ENCODE data around the gene LBR. TPM values are rescaled to one million over a fixed set of nuclear protein-coding genes. Genes with fewer than 3 reads are reported as not detected.

Gene LBR
- total RNA-seq, 1 donor from 2014 or later = 50.1 TPM

DNA sequence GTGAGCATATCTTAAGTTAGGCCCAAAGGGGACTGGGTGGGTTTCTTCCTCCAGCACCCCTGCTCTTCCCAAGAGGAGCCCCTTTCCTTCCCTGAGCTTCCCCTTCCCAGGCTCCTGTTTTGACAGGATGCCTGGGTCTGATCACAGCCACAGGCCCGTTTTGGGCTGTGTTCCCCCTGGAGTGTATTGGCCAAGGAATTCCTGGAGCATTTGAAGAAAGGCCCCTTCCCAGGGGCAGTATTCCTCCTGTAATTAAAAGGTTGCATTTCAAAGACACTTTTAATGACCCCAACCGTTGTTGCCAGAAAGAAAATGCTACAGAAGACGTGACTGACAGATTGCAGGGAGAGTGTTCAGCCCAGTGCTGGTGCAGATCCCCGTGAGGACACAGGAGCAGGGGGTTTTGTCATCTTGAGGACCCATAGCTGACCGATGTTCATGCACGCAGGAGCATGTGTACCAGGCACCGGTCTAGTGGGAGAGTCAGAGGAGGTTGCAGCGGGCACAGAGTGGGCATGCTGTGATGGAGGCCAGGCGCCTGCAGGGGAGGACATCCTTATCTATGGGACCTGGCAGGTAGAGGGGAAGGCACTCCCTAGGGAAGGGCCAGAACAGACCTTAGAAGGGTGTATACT is 19.3 kb upstream of the LBR start:
- no peak for DNase-seq (ENCODE audit: extremely low read depth, low read depth, low spot score)

DNA sequence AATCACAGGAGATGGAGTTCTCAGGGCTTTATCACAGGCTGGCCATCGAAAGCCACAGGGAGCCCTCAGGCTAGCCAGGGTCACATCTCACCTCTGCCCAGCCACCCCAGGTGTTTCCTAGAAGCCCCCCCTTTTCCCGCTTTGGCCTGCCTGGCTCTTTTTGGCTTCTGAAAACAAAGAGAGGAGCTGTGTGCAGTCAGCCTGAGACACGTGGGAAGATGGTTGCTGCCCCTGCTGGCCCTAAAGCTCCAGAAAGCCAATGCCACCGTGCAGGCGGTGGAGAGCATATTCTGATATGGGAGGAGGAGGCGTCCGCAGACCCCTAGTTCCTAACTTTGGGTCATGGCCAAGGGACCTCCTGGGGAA is 18.7 kb upstream of the LBR start:
- no peak for DNase-seq (ENCODE audit: extremely low read depth, low read depth, low spot score)

DNA sequence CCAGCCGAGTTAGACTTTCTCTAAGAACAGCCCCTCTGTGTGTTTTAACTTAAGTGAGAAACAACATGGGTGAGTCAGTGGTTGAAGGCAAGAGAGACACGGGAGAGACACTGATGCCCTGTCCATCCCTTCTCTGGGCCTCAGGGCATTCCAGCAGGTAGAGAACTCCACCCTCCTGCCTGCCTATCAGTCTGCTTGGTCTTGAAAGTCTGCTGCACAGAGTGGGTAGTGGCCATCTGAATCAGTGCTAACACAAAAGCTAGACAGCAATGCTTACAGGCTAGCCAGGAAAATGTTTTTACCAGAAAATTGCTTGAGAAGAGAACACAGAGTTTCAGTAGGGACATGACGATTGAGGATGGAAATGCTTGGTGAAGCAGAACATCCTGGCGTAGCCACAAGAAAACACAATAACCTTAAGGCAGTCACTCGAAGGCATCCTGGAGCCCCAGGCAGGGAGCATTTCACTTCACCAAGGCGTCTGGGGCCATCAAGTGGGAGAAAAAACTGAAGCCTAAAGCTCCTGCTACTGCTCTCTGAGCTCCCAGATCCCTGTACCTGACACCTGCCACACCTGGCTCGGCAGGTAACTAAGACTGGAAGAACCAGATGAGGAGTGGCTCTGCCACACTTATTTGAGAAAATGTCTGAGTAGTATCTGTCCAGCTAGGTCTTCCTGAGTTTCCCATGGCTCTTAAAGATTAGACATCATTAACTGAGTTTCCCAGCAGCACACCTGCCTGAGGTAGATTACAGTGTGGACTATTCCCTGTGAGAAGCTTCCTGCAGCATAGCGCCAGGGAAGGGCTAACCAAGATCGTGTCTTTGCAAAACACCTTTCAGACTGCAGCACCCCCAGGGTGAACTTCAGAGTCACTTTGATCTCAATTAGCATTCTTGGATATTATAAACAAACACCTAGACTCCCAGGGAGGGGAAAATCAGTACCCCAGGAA is 18.1 kb upstream of the LBR start:
- no peak for DNase-seq (ENCODE audit: extremely low read depth, low read depth, low spot score)

DNA sequence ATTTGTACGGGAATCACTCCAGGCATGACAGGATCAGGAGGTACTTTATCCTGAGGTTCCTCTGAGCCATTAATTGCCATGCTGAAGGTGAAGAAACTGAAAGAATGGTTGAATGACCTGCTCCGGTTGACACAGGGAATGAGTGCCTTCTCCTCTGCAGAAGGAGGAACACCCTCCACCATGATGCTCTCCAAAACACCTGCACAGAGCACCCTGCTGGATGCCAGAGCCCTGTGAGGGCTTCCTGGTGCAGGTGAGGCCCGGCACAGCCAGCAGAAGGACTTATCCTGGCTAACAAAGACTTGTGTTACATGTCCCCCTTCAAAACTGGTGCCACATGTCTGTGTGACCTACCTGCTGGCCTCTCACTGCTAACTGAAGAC is 14.3 kb upstream of the LBR start:
- DNase-seq (ENCODE audit: extremely low read depth, low read depth, low spot score) = no peak

DNA sequence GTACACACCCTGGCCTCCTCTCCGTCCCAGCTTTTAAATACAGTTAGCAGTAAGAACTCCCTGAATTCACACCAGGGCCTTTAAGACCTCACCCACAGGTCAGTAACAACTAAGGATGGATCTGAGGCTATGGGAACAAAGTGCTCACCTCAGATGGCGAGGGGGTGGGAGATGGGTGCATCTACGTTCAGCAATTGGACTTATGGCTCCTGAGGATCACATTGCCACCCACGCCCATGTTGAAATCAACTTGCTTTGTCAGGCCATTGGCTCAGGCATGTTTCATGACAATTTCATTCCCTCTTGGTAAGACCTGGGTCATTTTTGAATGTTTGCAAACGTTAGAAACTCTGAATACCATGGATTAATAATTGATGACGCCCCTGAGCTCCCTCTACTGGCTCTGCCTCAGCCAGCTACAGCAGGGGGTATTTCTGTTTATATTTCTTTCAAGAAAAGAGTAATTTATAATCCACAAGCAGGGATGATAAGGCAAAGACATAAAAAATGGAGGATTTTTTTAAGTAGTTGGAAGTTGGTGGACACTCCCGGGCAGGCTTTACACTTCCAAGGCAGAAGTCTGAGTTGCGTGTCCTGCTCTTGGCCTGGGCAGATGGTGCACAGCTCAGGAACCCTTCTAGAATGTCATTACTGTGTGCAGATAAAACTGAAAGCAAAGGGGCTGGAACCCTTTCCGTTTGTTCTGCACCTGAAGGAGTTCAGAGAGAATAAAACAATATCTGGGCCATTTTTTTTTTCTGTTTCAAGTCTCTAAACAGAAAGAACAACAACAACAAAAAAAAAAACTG is 13.7 kb upstream of the LBR start:
- DNase-seq (ENCODE audit: extremely low read depth, low read depth, low spot score) = no peak

DNA sequence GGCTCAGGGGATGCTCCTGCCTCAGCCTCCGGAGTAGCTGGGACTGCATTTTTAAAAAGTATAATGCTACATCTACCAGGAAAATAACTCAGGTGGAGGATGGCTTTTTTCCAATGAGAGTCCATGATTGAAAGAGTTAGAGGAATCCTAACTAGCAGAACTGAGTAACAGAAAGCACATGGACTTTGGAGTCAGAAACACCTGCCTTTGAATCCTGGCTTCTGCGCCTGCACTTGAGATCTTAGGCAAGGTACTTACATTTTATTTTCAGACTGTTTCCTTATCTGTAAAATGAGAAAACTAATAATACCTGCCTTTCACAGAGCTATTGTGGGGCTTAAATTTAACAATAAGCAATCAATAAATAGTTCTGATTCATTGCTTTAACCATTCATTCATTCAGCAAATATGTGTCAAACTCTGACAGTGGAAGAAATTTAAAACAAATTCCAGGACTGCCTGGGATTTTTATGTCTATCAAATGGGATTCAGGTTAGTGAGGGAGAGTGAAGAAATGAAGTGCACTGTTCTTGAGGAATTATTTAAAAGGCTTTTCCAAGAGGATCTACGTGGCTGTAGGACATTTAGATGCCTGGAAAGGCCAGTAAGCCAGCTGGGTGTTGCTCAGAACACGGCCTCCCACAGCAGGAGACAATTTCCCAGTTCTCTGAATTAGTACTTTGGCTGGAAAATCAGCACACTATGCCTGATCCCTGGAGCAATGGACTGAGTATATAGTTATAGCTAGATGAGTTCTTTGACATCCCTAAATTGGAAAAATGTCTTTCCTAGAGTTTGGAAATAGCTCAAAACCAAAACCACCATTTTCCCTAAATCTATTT is 12.8 kb upstream of the LBR start:
- no peak for DNase-seq (ENCODE audit: extremely low read depth, low read depth, low spot score)

DNA sequence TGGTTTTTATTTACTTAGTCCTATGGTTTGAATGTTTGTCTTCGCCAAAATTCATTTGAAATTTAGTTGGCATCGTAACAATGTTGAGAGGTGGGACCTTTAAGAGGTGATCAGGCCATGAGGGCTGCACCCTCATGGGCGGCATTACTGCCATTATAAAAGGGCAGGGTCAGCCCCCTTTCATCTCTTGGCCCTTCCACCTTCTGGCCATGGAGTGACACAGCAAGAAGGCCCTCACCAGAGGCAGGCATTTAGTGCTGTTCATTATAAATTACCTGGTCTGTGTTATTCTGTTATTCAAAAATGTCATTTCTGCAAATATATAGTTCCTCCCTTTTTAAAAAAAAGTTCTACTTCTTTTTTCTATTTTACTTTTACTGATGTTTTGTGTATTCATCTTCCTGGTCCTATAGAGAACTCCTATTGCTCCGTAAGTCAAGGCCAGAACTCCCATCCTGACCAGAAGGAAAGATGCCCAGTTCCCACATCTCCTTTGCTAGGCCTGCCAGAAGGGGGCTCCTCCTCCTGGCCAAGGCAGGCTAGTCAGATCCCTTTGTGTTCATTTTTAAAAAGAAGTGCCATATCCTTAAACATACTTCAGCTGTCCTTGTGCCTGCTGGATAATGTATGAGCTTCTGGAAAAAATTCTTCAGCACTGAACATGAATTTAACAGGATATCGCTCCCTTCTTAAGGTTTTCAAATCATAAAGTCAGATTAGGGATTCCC is 10.0 kb upstream of the LBR start:
- DNase-seq (ENCODE audit: extremely low read depth, low read depth, low spot score) = no peak

DNA sequence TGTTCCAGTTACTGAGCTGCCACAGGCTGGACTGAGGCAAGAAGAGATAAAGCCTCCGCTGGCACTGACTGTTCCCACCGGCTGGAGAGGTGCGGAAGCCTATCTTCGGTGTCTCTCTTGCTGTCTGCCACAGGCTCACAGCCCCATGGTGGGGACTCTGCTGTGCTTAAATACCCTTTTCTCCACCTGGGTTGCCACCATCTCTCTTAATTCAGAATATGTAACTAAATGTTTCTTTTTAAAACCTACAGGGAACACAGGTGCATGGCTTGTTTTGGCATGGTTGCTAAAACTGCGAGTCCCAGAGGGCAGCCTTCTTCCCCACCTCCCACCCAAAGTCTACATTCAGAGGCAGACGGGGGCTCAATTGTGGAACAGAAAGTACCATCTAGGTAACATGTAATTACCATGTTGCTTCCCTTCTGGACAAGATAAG is 8.1 kb upstream of the LBR start:
- no peak for DNase-seq (ENCODE audit: extremely low read depth, low read depth, low spot score)

DNA sequence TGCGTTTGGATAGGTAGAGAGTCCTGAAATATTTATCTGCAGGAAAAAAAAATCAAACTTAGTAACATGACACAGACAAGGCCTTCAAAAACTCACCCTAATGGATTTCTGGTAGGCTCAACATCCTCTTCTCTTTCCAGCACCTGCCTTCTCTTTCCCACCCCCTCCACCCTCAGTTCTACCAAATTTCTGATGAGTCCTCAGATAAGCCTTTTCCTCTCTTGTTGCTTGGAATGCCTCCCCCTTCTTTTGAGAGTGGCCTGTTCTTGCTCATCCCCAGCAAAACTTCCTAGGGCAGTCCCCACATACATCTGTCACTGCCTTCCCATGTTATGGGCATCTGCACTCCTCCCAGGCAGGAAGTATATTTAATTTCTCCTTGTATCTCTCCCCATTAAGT is 7.6 kb upstream of the LBR start:
- no peak for DNase-seq (ENCODE audit: extremely low read depth, low read depth, low spot score)

DNA sequence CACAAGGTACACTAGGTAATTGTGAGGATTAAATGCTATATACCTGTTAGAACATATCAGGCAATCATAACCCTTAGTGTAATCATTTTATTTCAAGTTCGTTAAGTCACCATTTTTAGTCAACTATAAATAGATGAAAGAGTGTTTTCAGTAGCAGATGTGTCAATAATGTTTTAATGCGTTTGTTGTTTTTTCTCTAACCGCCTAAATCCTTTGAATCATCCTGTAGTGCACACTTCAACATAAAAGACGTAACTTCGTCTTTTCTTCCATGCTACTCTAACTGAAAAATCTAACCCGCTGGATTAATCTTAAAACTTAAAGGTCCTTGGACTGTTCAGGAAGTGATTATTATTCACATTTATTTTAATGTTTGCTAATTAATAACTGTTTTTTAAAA is 7.2 kb upstream of the LBR start:
- DNase-seq (ENCODE audit: extremely low read depth, low read depth, low spot score) = no peak

DNA sequence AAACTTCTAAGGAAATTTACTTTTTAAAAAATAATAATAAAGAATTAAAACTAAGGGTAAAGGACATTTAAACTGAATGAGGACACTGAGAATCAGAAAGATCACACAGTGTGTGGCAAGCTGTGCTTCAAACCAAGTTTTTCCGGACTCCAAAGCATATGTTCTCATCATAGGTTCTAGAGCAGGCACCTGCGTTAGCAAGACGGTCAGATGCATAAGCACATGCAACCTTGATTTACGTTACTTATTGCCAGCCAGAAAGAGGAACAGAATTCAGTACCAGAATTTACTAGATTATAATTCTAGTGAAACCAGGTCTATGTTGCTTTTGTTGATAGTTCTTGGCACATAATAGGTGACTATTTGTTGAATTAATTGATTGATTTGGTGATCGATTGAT is 6.2 kb upstream of the LBR start:
- no peak for DNase-seq (ENCODE audit: extremely low read depth, low read depth, low spot score)

DNA sequence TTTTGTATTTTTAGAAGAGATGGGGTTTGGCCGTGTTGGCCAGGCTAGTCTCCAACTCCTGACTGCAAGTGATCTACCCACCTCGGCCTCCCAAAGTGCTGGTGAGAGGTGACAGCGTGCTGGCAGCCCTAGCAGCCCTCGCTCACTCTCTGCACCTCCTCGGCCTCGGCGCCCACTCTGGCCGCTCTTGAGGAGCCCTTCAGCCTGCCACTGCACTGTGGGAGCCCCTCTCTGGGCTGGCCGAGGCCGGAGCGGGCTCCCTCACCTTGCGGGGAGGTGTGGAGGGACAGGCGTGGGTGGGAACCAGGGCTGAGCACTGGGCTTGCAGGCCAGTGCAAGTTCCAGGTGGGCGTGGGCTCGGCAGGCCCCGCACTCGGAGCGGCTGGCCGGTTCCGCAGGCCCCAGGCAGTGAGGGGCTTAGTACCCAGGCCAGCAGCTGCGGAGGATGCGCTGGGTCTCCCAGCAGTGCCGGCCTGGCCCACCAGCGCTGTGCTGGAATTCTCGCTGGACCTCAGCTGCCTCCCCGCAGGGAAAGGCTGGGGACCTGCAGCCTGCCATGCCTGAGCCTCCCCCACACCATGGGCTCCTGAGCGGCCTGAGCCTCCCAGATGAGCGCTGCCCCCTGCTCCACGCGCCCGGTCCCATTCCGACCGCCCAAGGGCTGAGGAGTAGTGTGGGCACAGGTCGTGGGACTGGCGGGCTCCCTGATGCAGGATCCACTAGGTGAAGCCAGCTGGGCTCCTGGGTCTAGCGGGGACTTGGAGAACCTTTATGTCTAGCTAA is 3.4 kb upstream of the LBR start:
- no peak for DNase-seq (ENCODE audit: extremely low read depth, low read depth, low spot score)

DNA sequence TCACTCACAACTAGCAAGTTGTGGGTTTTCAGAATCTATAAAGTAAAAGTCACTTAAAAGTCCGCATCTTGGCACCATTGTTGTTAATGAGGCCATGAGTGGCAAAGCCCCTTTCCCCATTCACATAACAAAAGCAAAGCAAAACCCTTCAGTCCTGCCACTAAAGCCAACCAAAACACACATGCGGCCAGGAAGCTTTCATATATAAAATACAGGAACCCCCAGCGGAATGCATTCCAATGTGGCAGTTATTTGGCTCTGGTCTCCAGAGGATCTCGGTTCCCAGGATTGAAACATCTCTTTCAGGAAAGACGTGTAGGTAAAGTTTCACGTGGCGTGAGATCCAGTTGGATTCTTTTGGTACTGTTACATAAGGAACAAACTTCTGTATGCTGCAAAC is 2.5 kb upstream of the LBR start:
- no peak for DNase-seq (ENCODE audit: extremely low read depth, low read depth, low spot score)

DNA sequence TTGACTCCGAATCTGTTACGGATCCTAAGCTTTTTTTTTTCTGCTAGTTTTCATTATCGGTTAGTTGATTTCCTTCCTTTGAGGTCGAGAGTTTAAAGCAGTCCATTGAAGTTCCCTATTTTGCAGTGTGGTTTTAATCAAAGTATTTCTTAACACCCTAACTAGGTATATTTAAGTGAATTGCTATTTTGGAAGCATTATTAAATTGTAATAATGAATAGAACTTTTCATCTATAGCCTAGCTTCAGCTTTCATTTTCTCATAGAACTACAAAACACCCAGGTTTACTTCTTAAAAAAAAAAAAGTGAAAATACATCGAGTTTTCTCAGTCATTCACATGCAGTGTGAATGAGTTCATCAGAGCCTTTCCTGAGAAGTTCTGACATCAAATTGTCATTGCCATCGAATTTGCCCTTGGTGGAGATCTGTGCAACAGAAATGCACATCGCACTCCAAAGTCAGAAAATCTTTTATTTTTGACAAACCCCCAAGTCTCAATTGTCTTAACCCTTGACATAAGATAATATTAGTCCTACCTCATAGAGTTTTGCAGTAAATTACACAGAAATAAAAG is 1.1 kb upstream of the LBR start:
- DNase-seq (ENCODE audit: extremely low read depth, low read depth, low spot score) = no peak

DNA sequence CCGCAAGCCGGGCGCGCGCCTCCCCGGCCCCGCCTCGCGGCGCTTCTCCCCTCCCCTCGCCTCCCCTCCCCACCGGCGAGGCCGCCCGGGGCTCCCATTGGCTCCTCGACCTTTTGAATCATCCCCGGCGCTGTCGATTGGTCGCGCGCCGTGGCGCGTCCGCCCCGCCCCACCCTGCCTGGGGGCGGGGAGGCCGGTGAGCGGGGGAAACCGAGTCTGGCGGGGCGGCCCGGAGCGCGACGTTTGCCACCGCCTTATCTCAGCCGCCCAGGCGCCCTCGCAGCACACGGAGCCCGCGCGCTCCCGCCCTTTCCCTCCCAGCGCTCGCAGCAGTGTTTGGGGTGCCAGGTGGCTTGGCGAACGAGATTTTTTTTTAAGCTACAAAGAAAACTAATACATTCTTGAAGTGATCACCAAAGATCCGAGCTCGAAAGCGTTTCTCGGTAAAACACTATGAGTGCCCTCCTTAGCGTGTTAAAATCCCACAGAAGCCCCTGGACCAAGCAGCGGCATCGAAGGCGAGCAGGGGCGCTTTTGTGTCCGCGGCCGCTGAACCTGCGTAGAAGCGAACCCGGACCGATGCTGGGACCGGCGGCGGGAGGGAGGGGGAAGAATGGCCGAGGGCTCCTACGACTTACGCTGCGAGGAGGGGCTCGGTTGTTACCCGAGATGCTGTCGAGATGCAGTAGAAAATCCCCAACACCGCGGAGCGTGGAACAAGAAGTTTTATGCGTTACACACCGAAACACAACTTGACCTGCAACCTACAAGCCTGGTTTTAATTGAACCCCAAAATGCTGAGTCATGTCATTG is 436 bp upstream of the LBR start:
- DNase-seq (ENCODE audit: extremely low read depth, low read depth, low spot score) = no peak

DNA sequence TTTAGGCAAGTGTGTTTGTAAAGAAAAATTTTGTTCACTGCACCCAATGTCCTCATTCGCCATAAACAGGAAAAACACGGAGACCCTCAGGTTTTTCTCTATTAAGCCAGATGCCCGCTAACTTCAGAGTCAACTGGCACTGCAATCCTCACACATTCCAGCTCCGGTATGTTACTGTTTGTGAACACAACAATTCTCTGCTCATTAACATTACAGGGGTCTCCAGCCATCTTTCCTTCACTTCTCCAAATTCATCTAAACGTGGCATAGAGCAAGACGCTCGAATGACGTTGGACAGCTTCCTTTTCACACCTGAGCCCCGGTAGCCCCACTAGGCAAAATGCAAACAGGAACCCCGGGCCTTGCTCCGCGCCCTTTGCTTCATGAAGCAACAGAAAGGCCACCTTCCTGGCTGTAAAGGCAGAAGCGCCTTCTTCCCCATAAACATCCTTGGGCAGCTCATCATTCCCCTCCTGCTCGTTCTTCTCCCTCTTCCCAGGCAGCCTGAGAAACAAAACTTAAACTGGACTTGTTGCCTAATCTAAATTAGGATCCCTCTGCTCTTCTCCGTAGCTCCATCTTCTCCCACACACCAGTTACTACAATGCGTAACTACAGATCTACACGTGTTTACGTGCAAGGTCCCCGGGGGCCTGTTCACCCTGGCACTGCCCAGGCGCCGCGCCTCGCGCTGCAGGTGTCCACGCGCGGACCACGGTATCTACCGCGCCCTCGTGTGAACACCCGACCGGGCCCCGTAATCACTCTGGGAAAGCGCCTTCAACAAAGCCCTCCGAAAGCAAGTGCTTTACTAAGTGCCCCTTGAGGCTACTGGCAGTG is 1.2 kb downstream of the LBR start:
- no peak for DNase-seq (ENCODE audit: extremely low read depth, low read depth, low spot score)

DNA sequence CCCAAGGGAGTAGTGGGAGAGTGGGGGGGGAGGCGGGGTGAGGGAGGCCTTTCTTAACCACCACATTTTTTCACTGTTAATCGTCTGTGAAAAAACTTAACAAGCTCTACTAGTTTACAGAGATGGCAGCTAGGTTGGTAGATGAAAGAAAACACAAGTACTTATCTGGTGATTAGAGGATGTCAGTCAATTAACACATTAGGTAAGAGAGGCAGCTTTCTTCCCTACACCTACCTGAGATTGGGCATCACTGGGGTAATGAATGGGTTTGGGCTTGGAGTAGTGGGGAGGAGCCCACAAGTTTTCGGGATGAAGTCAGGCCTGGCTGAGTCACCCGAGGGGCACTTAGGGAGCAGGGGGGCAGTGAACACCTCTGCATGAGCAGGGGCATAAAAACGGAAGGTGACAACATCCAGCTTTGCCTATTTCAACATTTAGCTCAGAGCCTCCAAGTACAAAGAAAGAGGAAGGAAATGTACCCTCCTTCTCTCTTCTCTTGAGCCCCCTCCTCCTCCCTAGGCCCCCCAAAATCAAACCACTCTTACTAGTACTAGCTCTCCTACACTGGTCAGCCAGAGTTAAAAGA is 2.5 kb downstream of the LBR start:
- no peak for DNase-seq (ENCODE audit: extremely low read depth, low read depth, low spot score)

Measured in glomerular endothelial cell (primary cell).